Mesendoderm (in vitro differentiated cells): ENCODE measurements around the gene ABHD17B.

Experiments used
- DNase-seq: peaks from one replicate; pipeline ENCODE4 v3.0.0; 2013
- H2AK5ac ChIP-seq: 2 replicates; pipeline ENCODE4 v1.6.1; 2013; ENCODE audit warnings: low read length, inconsistent platforms
- H2BK120ac ChIP-seq: 2 replicates; pipeline ENCODE4 v1.6.1; 2013; ENCODE audit warnings: low read depth, mild to moderate bottlenecking, low read length, moderate library complexity, mixed read lengths
- H2BK15ac ChIP-seq: replicated peaks from 2 replicates; pipeline ENCODE4 v1.6.1; 2013; ENCODE audit warnings: low read depth, mild to moderate bottlenecking, moderate library complexity
- H2BK5ac ChIP-seq: 2 replicates; pipeline ENCODE4 v1.6.1; 2013; ENCODE audit warnings: low read length, inconsistent platforms
- H3K18ac ChIP-seq: 2 replicates; pipeline ENCODE4 v1.6.1; 2013; ENCODE audit warnings: mild to moderate bottlenecking, low read length, mixed read lengths
- H3K23ac ChIP-seq: one replicate; pipeline ENCODE4 v1.6.1; 2013; ENCODE audit warnings: low read length
- H3K27ac ChIP-seq: 2 replicates; pipeline ENCODE4 v1.5.1; 2013; ENCODE audit warnings: low read depth, mild to moderate bottlenecking, inconsistent platforms, low read length, moderate library complexity
- H3K27me3 ChIP-seq: 2 replicates; pipeline ENCODE4 v1.6.1; 2013; ENCODE audit warnings: low read length, control low read depth, mild to moderate bottlenecking, inconsistent platforms; ENCODE audit not compliant: insufficient read depth, poor library complexity
- H3K36me3 ChIP-seq: 2 replicates; pipeline ENCODE4 v1.6.1; 2013; ENCODE audit warnings: low read length, inconsistent platforms; ENCODE audit not compliant: control insufficient read depth, insufficient read depth
- H3K4ac ChIP-seq: one replicate; pipeline ENCODE4 v1.6.1; 2013; ENCODE audit warnings: low read depth, mild to moderate bottlenecking, low read length, moderate library complexity
- H3K4me1 ChIP-seq: 2 replicates; pipeline ENCODE4 v1.6.1; 2013; ENCODE audit warnings: low read depth, low read length, inconsistent platforms; ENCODE audit not compliant: control insufficient read depth
- H3K4me2 ChIP-seq: 2 replicates; pipeline ENCODE4 v1.6.1; 2013; ENCODE audit warnings: low read length
- H3K4me3 ChIP-seq: 2 replicates; pipeline ENCODE4 v1.5.1; 2013; ENCODE audit warnings: mild to moderate bottlenecking, low read length
- H3K56ac ChIP-seq: one replicate; pipeline ENCODE4 v1.6.1; 2013; ENCODE audit warnings: low read length
- H3K79me1 ChIP-seq: 2 replicates; pipeline ENCODE4 v1.6.1; 2013; ENCODE audit warnings: low read length, inconsistent platforms
- H3K79me2 ChIP-seq: 2 replicates; pipeline ENCODE4 v1.6.1; 2013; ENCODE audit warnings: mild to moderate bottlenecking, low read length; ENCODE audit not compliant: control insufficient read depth, insufficient read depth
- H3K9ac ChIP-seq: 2 replicates; pipeline ENCODE4 v1.6.1; 2013; ENCODE audit warnings: low read length, inconsistent platforms
- H4K5ac ChIP-seq: one replicate; pipeline ENCODE4 v1.6.1; 2013; ENCODE audit warnings: low read length
- H4K8ac ChIP-seq: one replicate; pipeline ENCODE4 v1.6.1; 2013; ENCODE audit warnings: low read depth, mild to moderate bottlenecking, control low read depth, low read length, moderate library complexity
- WGBS: extraction: QIAGEN DNeasy Blood & Tissue Kit; methylation state at CpG from one replicate; pipeline ENCODE4 v1.1.7; 2013; ENCODE audit warnings: low lambda C conversion rate, missing lambda C conversion rate; ENCODE audit not compliant: insufficient coverage; ENCODE audit errors: extremely low coverage; 5-methylcytosine and 5-hydroxymethylcytosine counted together

ABHD17B gene

DNA sequence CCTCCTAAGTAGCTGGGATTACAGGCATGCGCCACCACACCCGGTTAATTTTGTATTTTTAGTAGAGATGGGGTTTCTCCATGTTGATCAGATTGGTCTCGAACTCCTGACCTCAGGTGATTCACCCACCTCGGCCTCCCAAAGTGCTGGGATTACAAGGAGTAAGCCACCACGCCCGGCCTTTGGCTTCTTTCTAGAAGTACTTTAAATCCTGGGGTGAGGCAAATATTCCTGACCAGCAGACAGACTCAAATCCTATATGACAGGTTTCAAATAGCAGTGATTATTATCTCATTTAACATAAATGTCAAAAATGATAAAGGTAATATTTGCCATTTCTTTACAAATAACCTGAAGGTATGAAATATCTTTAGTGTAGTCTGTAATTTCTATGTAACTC lies 35.6 kb downstream of the ABHD17B start:
- H3K23ac ChIP-seq, result no peak overlapping the region
- H3K4ac ChIP-seq, result no peak overlapping the region
- no peak overlapping the region for H3K56ac ChIP-seq
- H3K4me1 ChIP-seq, result no peaks in the 10 kb centered on the region
- H4K5ac ChIP-seq, result no peak overlapping the region
- no peaks in the 10 kb centered on the region for H3K36me3 ChIP-seq
- WGBS, result no CpG with 5 or more reads among the region's 6 CpGs
- no peak overlapping the region for H3K4me3 ChIP-seq
- DNase-seq, result no peak
- H2BK120ac ChIP-seq, result no peak overlapping the region
- H3K27me3 ChIP-seq, result no peaks in the 10 kb centered on the region
- no peak overlapping the region for H2BK5ac ChIP-seq
- H4K8ac ChIP-seq, result no peak overlapping the region
- H3K9ac ChIP-seq, result no peak overlapping the region
- H3K79me2 ChIP-seq, result peaks cover 54% of the 10 kb centered on the region
- H2AK5ac ChIP-seq, result no peak overlapping the region
- H3K18ac ChIP-seq, result no peak overlapping the region
- no peak overlapping the region for H2BK15ac ChIP-seq
- H3K4me2 ChIP-seq, result no peak overlapping the region
- H3K27ac ChIP-seq, result no peak overlapping the region
- H3K79me1 ChIP-seq, result peaks cover 3% of the 10 kb centered on the region

DNA sequence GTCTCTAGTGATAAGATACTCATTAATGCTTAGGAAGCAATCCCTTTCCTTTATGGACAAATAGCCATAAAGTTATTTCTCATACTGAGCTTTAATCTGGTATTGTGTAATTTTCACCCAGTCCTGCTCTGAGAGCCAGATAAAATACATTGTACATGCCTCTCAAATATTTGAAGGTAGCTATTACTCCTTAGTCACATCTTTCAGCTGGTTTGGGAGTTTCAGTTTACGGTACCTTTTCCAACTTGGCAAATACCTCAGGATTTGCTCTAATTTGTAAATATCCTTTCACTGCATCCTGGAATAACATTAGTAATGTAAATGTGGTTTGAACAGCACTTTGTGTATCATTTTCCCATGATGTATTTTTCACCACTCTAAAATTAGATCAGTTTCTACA lies 47.4 kb downstream of the ABHD17B start:
- DNase-seq, result no peak
- Histone ChIP-seq H3K23ac (no peak overlapping the region), H3K18ac (no peak overlapping the region)

DNA sequence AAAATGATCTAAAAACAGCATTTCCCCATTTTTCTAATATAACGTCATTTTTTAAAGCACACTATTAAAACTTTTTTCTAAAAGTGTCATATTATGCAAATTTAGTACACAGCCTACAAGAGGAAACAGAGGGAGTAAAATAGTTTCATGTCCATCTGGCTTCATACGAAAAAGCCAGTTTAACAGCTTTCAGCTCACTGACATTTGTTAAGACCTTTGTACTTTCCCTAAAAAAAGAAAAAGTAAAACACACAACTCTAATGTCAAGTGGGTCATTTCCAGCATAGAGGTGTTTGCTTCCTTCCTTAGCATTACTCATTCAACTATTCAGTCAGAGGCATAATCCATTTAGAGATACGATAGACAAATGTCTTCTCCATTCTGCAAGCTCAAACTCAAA lies 49.4 kb downstream of the ABHD17B start:
- no peak overlapping the region for H3K4ac ChIP-seq
- WGBS, result 100% methylated on average over 1 of the region's 3 CpGs

More for the DNA sequence above, 47.4 kb downstream of the ABHD17B start:
- H3K56ac ChIP-seq, result no peak overlapping the region
- no peak overlapping the region for H2BK120ac ChIP-seq
- H4K5ac ChIP-seq, result no peak overlapping the region
- no peak overlapping the region for H3K4ac ChIP-seq
- no peak overlapping the region for H3K4me3 ChIP-seq
- H2AK5ac ChIP-seq, result no peak overlapping the region
- H3K79me1 ChIP-seq, result no peaks in the 10 kb centered on the region
- no peaks in the 10 kb centered on the region for H3K27me3 ChIP-seq
- H2BK5ac ChIP-seq, result no peak overlapping the region
- peaks cover 1% of the 10 kb centered on the region for H3K36me3 ChIP-seq
- no peak overlapping the region for H4K8ac ChIP-seq
- H3K27ac ChIP-seq, result no peak overlapping the region
- no CpG with 5 or more reads among the region's 1 CpG for WGBS
- H3K4me2 ChIP-seq, result no peak overlapping the region
- no peak overlapping the region for H3K9ac ChIP-seq
- H2BK15ac ChIP-seq, result no peak overlapping the region
- no peaks in the 10 kb centered on the region for H3K79me2 ChIP-seq
- H3K4me1 ChIP-seq, result no peaks in the 10 kb centered on the region

DNA sequence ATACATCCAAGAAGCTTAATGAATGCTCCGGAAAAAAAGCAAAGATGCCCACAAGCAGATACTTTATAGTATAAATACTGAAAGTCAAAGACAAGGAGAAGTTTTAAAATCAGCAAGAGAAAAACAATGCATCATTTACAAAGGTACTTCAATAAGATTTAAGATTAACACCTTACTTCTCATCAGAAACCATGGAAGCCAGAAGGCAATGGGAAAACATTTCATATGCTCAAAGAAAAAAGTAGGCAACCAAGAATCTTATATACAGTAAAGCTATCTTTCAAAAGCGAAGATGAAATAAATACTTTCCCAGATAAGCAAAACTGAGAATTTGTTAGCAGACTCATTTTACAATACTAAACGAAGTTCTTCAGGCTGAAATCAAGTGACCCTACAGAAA lies 51.1 kb downstream of the ABHD17B start:
- Histone ChIP-seq H2BK120ac (no peak overlapping the region), H3K4me1 (no peaks in the 10 kb centered on the region), H3K4ac (no peak overlapping the region), H3K36me3 (no peaks in the 10 kb centered on the region), H3K4me2 (no peak overlapping the region), H2BK15ac (no peak overlapping the region), H2BK5ac (no peak overlapping the region), H3K27ac (no peak overlapping the region), H3K79me2 (no peaks in the 10 kb centered on the region), H3K79me1 (no peaks in the 10 kb centered on the region), H4K8ac (no peak overlapping the region), H4K5ac (no peak overlapping the region), H2AK5ac (no peak overlapping the region), H3K9ac (no peak overlapping the region), H3K4me3 (no peak overlapping the region), H3K23ac (no peak overlapping the region), H3K27me3 (no peaks in the 10 kb centered on the region), H3K56ac (no peak overlapping the region), H3K18ac (no peak overlapping the region)
- peak; percentile 13 for DNase-seq
- no CpG with 5 or more reads among the region's 3 CpGs for WGBS

More for the DNA sequence above, 49.4 kb downstream of the ABHD17B start:
- DNase-seq, result no peak
- Histone ChIP-seq H3K9ac (no peak overlapping the region), H3K27ac (no peak overlapping the region), H2AK5ac (no peak overlapping the region), H4K8ac (no peak overlapping the region), H2BK15ac (no peak overlapping the region), H3K79me2 (no peaks in the 10 kb centered on the region), H3K4me3 (no peak overlapping the region), H3K27me3 (no peaks in the 10 kb centered on the region), H3K18ac (no peak overlapping the region), H2BK5ac (no peak overlapping the region), H3K4me2 (no peak overlapping the region), H3K23ac (no peak overlapping the region), H3K36me3 (no peaks in the 10 kb centered on the region), H3K79me1 (no peaks in the 10 kb centered on the region), H3K56ac (no peak overlapping the region), H2BK120ac (no peak overlapping the region), H4K5ac (no peak overlapping the region), H3K4me1 (no peaks in the 10 kb centered on the region)

DNA sequence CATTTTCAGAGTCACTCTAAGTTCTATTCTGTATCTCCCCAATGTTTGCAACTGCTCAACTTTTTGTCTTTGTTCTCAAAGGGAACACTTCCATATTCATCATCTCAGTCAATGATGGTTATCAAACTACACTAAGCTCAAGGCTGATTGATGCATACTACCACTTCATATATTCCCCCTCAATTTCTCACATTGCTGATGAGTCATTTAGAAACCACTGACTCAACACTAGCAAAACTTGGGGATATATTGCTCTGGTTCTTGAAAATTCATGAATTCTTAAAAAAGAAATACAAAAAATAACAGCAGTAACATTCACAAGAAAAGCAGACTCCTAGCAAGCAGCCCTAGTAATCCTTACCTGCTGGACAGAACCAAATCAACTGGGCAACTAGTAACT lies 52.2 kb downstream of the ABHD17B start:
- H3K18ac ChIP-seq, result no peak overlapping the region
- no peaks in the 10 kb centered on the region for H3K36me3 ChIP-seq
- no peaks in the 10 kb centered on the region for H3K4me1 ChIP-seq
- H3K4me3 ChIP-seq, result no peak overlapping the region
- no peaks in the 10 kb centered on the region for H3K79me2 ChIP-seq
- H3K27me3 ChIP-seq, result no peaks in the 10 kb centered on the region
- H4K8ac ChIP-seq, result no peak overlapping the region
- H3K4me2 ChIP-seq, result no peak overlapping the region
- no peak overlapping the region for H2AK5ac ChIP-seq
- H3K23ac ChIP-seq, result no peak overlapping the region
- no peak overlapping the region for H3K27ac ChIP-seq
- no peak overlapping the region for H3K56ac ChIP-seq
- H3K79me1 ChIP-seq, result no peaks in the 10 kb centered on the region
- H3K4ac ChIP-seq, result no peak overlapping the region
- no peak overlapping the region for H2BK15ac ChIP-seq
- H2BK5ac ChIP-seq, result no peak overlapping the region
- H3K9ac ChIP-seq, result no peak overlapping the region
- no peak overlapping the region for H2BK120ac ChIP-seq
- no peak for DNase-seq
- no peak overlapping the region for H4K5ac ChIP-seq

DNA sequence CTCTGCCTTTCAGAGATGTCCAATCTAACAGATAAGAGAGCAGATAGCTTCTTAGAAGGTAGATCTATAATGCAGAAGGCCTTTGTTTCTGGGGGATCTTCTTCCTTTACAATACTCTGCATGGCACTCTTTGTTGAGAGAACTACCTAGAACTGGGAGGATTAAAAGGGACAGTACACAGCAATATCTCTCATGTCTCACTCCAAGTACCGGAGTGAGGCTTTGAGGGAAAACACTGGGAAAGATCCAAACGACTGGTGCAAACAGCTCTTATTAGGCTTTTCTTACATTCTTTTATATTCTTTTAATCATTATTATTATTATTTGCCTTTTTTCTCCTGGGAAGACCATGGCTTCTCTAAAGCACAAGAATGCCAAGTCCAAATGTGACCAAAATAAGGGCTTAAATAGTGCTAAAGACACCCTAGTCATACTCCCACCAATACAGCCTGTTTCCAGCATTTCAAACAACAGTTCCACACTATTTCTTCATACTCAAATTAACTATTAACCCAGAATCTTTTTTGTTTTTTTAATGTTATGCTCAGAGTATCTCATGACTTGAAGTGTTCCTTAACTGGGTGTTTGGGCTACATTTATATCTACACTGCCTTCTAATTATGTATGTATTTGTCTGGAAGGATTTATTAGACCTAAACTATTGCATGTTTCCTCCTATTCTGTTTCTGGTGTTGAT lies 52.7 kb downstream of the ABHD17B start:
- H2AK5ac ChIP-seq, result no peak overlapping the region
- H3K79me1 ChIP-seq, result no peaks in the 10 kb centered on the region
- H2BK5ac ChIP-seq, result no peak overlapping the region
- no peak overlapping the region for H2BK15ac ChIP-seq
- no peak overlapping the region for H3K4ac ChIP-seq
- no peak overlapping the region for H3K23ac ChIP-seq
- H4K8ac ChIP-seq, result no peak overlapping the region
- WGBS, result no CpG with 5 or more reads among the region's 2 CpGs
- H3K4me2 ChIP-seq, result no peak overlapping the region
- no peak for DNase-seq
- no peak overlapping the region for H3K4me3 ChIP-seq
- H3K9ac ChIP-seq, result no peak overlapping the region
- no peak overlapping the region for H4K5ac ChIP-seq
- no peak overlapping the region for H3K27ac ChIP-seq
- no peak overlapping the region for H3K18ac ChIP-seq
- no peaks in the 10 kb centered on the region for H3K79me2 ChIP-seq
- no peaks in the 10 kb centered on the region for H3K27me3 ChIP-seq
- no peak overlapping the region for H2BK120ac ChIP-seq
- H3K36me3 ChIP-seq, result no peaks in the 10 kb centered on the region
- H3K56ac ChIP-seq, result no peak overlapping the region
- H3K4me1 ChIP-seq, result no peaks in the 10 kb centered on the region
